Upper lobe of right lung (tissue), 1 donor: ENCODE measurements around the gene C14orf132. TPM values are rescaled to one million over a fixed set of nuclear protein-coding genes. Genes with fewer than 3 reads are reported as not detected.

ENCODE experiments used
- ATAC-seq: fragments of 200-7000 bp; cut with Tn5 transposase; one replicate; pipeline ENCODE4 v1.9.1; 2020; ENCODE audit warnings: mild to moderate bottlenecking, moderate library complexity
- DNase-seq: peaks from one replicate; pipeline ENCODE4 v3.0.0-alpha.2; 2020
- H3K27ac ChIP-seq: fragments of 200-600 bp; one replicate; pipeline ENCODE4 v1.8.0; 2022
- H3K27me3 ChIP-seq: fragments of 200-600 bp; one replicate; pipeline ENCODE4 v1.8.0; 2022; ENCODE audit warnings: mild to moderate bottlenecking
- H3K36me3 ChIP-seq: fragments of 200-600 bp; one replicate; pipeline ENCODE4 v1.8.0; 2022
- H3K4me1 ChIP-seq: fragments of 200-600 bp; one replicate; pipeline ENCODE4 v1.8.0; 2022
- H3K4me3 ChIP-seq: fragments of 200-600 bp; one replicate; pipeline ENCODE4 v1.8.0; 2022; ENCODE audit warnings: mild to moderate bottlenecking
- H3K9me3 ChIP-seq: fragments of 200-600 bp; one replicate; pipeline ENCODE4 v1.8.0; 2022
- intact Hi-C: fragments of 100-400 bp; cut with DNase I; formaldehyde crosslinking; loops from one replicate; pipeline ENCODE4 v1.11.0; 2022
- total RNA-seq: library from RNA; stranded (reverse); fragmentation: NEBNext Ultra II Directional; extraction: Animal tissue kit (Norgen Biotek cat#: 25700); gene quantifications from one replicate; pipeline ENCODE4 v1.2.1, GENCODE V29; 2021
- TF ChIP-seq, protein P1 (sequence below): fragments of 200-600 bp; IDR thresholded peaks from one replicate; pipeline ENCODE4 v1.8.0; 2022; ENCODE audit warnings: antibody characterized with exemption
- donor health status: DM: no; HTN: yes; CAD: no; lungs with severe emphysema.

C14orf132 gene
- total RNA-seq, 1 donor from 2014 or later, result 63.1 TPM

GRCh38 chr14:96042248-96042930 is 3.2 kb downstream of the C14orf132 start:
- TF ChIP-seq, protein P1, sequence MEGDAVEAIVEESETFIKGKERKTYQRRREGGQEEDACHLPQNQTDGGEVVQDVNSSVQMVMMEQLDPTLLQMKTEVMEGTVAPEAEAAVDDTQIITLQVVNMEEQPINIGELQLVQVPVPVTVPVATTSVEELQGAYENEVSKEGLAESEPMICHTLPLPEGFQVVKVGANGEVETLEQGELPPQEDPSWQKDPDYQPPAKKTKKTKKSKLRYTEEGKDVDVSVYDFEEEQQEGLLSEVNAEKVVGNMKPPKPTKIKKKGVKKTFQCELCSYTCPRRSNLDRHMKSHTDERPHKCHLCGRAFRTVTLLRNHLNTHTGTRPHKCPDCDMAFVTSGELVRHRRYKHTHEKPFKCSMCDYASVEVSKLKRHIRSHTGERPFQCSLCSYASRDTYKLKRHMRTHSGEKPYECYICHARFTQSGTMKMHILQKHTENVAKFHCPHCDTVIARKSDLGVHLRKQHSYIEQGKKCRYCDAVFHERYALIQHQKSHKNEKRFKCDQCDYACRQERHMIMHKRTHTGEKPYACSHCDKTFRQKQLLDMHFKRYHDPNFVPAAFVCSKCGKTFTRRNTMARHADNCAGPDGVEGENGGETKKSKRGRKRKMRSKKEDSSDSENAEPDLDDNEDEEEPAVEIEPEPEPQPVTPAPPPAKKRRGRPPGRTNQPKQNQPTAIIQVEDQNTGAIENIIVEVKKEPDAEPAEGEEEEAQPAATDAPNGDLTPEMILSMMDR, result no peak
- intact Hi-C loops, result no loop called here
- Histone ChIP-seq H3K9me3 (no peaks in the 10 kb centered on the region), H3K4me1 (peaks cover 30% of the 10 kb centered on the region), H3K4me3 (no peak overlapping the region), H3K27ac (no peak overlapping the region), H3K27me3 (no peaks in the 10 kb centered on the region), H3K36me3 (no peaks in the 10 kb centered on the region)
- DNase-seq (no peak), ATAC-seq (no peak)

- intact Hi-C loops, result no loop called here
- Histone ChIP-seq H3K36me3 (peaks cover under 1% of the 10 kb centered on the region), H3K4me3 (no peak overlapping the region), H3K4me1 (peaks cover 4% of the 10 kb centered on the region), H3K27me3 (no peaks in the 10 kb centered on the region), H3K27ac (no peak overlapping the region), H3K9me3 (no peaks in the 10 kb centered on the region)
- TF ChIP-seq, protein P1, result no peak
- no peak for DNase-seq
- no peak for ATAC-seq
Measured at GRCh38 chr14:96046630-96047029, 7.5 kb downstream of the C14orf132 start.

DNA sequence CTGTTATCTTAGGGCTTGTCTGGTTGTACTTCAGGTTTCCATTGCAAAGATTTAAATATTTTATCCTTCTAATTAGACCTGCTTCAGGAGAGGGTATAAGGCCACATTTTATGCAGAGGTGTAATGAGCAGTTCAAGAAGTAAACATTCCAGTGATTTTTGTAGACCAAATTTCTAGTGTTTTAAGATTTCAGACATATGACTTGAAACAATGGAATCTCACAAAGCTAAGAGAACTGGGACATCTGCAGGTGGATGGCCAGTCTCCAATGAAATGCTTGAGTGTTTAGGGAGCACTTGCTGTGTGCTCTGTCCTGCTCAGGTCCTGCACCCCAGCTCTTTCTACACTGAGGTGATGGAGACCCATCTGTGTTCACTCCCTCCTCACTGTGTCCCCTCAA is 7.9 kb downstream of the C14orf132 start:
- Histone ChIP-seq H3K9me3 (no peaks in the 10 kb centered on the region), H3K27me3 (no peaks in the 10 kb centered on the region), H3K27ac (no peak overlapping the region), H3K36me3 (peaks cover 5% of the 10 kb centered on the region), H3K4me3 (no peak overlapping the region), H3K4me1 (no peaks in the 10 kb centered on the region)
- DNase-seq (no peak), ATAC-seq (no peak)
- intact Hi-C loops, result no loop called here
- TF ChIP-seq, protein P1, result no peak

GRCh38 chr14:96049932-96050331 is 10.8 kb downstream of the C14orf132 start:
- H3K27ac ChIP-seq, result no peak overlapping the region
- ATAC-seq, result no peak
- TF ChIP-seq, protein P1, result no peak

GRCh38 chr14:96050482-96050881 is 11.3 kb downstream of the C14orf132 start:
- Histone ChIP-seq H3K9me3 (no peaks in the 10 kb centered on the region), H3K4me1 (no peaks in the 10 kb centered on the region), H3K27ac (no peak overlapping the region), H3K4me3 (no peak overlapping the region), H3K27me3 (no peaks in the 10 kb centered on the region), H3K36me3 (peaks cover 12% of the 10 kb centered on the region)
- ATAC-seq (no peak), DNase-seq (no peak)
- intact Hi-C loops, result no loop called here
- TF ChIP-seq, protein P1, result no peak

More at GRCh38 chr14:96049932-96050331, 10.8 kb downstream of the C14orf132 start:
- Histone ChIP-seq H3K27me3 (no peaks in the 10 kb centered on the region), H3K36me3 (peaks cover 12% of the 10 kb centered on the region), H3K4me1 (no peaks in the 10 kb centered on the region), H3K4me3 (no peak overlapping the region), H3K9me3 (no peaks in the 10 kb centered on the region)
- DNase-seq, result no peak
- intact Hi-C loops, result no loop called here
